C4-2B (cell line): Measurements from ENCODE around the gene TOR3A.

Source experiments
- ZFX ChIP-seq: fragments of 450-650 bp; IDR thresholded peaks from 2 replicates; pipeline ENCODE4 v1.6.1; 2017
- TF ChIP-seq, protein P1 (sequence below): fragments of 450-650 bp; conservative IDR thresholded peaks from 2 replicates; pipeline ENCODE4 v1.5.1; 2017; ENCODE audit warnings: mild to moderate bottlenecking

GRCh38 chr1:179047636-179047997, 34.3 kb upstream of the TOR3A start:
- TF ChIP-seq, protein P1, sequence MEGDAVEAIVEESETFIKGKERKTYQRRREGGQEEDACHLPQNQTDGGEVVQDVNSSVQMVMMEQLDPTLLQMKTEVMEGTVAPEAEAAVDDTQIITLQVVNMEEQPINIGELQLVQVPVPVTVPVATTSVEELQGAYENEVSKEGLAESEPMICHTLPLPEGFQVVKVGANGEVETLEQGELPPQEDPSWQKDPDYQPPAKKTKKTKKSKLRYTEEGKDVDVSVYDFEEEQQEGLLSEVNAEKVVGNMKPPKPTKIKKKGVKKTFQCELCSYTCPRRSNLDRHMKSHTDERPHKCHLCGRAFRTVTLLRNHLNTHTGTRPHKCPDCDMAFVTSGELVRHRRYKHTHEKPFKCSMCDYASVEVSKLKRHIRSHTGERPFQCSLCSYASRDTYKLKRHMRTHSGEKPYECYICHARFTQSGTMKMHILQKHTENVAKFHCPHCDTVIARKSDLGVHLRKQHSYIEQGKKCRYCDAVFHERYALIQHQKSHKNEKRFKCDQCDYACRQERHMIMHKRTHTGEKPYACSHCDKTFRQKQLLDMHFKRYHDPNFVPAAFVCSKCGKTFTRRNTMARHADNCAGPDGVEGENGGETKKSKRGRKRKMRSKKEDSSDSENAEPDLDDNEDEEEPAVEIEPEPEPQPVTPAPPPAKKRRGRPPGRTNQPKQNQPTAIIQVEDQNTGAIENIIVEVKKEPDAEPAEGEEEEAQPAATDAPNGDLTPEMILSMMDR = no peak
- TF ChIP-seq ZFX = no peak
